ENCODE results near the gene CHMP4A. TPM values are rescaled to one million over a fixed set of nuclear protein-coding genes. Genes with fewer than 3 reads are reported as not detected.

CHMP4A gene
- total and polyA plus RNA-seq, 3 experiments from 2014 or later = 86.4 to 159 (median 87.6) TPM

DNA sequence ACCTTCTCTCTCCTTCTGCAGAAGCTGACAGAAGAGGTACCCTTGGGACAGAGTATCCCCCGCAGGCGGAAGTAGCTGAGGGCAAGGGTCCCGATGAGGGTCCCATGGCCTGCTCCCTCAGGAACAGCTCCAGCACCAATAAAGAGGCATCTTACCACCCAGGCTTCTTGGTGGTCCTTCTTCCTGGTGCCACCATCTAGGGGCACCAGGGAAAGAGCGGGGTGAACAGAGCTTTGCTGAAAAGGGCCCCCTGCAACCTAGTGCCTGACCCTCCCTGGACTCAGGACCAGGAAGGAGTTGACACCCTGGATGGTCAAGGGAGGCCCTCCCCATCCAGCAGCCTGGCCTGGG, 52.8 kb downstream of the CHMP4A start:
- peak overlapping the region; percentile 54 to 100 (median 99) for H3K27ac Mint-ChIP-seq
- CTCF ChIA-PET = interaction anchor here (1.0 to 5.2 kb wide), 33 partner anchors 9 to 280 kb away, joined by 3 to 50 read pairs (median 5); partner anchors contain the start of genes CHMP4A, DCAF11, DHRS1 and EMC9

DNA sequence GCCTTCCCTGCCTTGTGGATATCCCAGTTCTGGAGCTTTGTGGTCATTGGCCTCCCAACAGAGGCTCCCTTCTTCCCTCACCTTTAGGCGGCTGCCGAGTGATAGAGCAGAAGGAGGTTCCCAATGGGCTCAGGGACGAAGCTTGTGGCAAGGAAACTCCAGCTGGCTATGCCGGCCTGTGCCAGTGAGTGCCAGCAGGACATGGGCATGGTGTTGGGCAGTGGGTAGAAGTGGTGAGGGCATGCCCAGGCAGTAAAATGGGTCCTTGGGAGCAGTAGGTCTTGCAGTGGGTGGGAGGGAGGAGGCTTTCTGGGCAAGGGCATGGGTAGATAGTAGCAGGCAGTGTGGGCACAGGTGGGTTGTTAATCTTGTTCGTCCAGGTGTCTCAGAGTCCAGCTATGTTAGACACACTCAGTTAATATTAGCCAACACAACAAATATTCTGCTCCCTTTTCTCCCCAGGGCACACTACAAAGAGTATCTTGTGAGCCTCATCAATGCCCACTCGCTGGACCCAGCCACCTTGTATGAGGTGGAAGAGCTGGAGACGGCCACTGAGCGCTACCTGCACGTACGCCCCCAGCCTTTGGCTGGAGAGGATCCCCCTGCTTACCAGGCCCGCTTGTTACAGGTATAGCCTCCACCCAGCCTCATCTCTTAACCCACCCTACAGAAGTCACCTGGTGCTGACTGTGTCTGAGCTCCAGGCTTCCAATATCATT, 53.4 kb downstream of the CHMP4A start:
- Histone ChIP-seq H3K27ac (ENCODE audit: low read depth, low read length) (peak overlapping the region; percentile 96), H3K27me3 (ENCODE audit: insufficient read depth, low read length, poor library complexity, severe bottlenecking) (no peaks in the 10 kb centered on the region), H3K9me3 (ENCODE audit: low read length) (no peaks in the 10 kb centered on the region), H3K4me3 (ENCODE audit: low read length) (no peak overlapping the region), H3K36me3 (ENCODE audit: insufficient read depth, low read length) (peaks cover 46% of the 10 kb centered on the region), H3K4me1 (ENCODE audit: insufficient read depth, low read length) (peaks cover 39% of the 10 kb centered on the region)
- peaks cover 26 to 82% (median 28%) of the 10 kb centered on the region in 3 donors for H3K36me3 Mint-ChIP-seq
- POLR2A ChIA-PET = interaction anchor here (0.9 to 2.5 kb wide), 7 partner anchors 12 to 54 kb away, joined by 3 to 23 read pairs (median 12); partner anchors contain the start of genes CHMP4A, DCAF11, EMC9 and NRL
- H3K27ac Mint-ChIP-seq = peak overlapping the region; percentile 54 to 100 (median 88)
- CTCF ChIA-PET = interaction anchor here (0.8 to 5.2 kb wide), 25 partner anchors 9 to 281 kb away, joined by 3 to 50 read pairs (median 13); partner anchors contain the start of genes CHMP4A, DCAF11, DHRS1 and EMC9
- H3K27me3 Mint-ChIP-seq = peaks cover 0 to 3% of the 10 kb centered on the region in 2 donors
- no peak for DNase-seq
- H3K9me3 Mint-ChIP-seq = no peaks in the 10 kb centered on the region
- peaks cover 34 to 47% (median 42%) of the 10 kb centered on the region in 3 donors for H3K4me1 Mint-ChIP-seq
- H3K4me3 Mint-ChIP-seq = peak overlapping the region in 4 of 7 donors; percentile 15 to 79 (median 46)

More for the DNA sequence above, 52.8 kb downstream of the CHMP4A start:
- Histone ChIP-seq H3K4me3 (ENCODE audit: low read length) (no peak overlapping the region), H3K36me3 (ENCODE audit: insufficient read depth, low read length) (peaks cover 46% of the 10 kb centered on the region), H3K27me3 (ENCODE audit: insufficient read depth, low read length, poor library complexity, severe bottlenecking) (no peaks in the 10 kb centered on the region), H3K4me1 (ENCODE audit: insufficient read depth, low read length) (peaks cover 41% of the 10 kb centered on the region), H3K27ac (ENCODE audit: low read depth, low read length) (peak overlapping the region; percentile 96), H3K9me3 (ENCODE audit: low read length) (no peaks in the 10 kb centered on the region)
- no peak for DNase-seq
- peaks cover 28 to 82% (median 29%) of the 10 kb centered on the region in 3 donors for H3K36me3 Mint-ChIP-seq
- H3K27me3 Mint-ChIP-seq = peaks cover 0 to 3% of the 10 kb centered on the region in 2 donors
- no peaks in the 10 kb centered on the region for H3K9me3 Mint-ChIP-seq
- H3K4me1 Mint-ChIP-seq = peaks cover 39 to 53% (median 46%) of the 10 kb centered on the region in 3 donors
- peak overlapping the region in 3 of 7 donors; percentile 15 to 98 (median 31) for H3K4me3 Mint-ChIP-seq
- POLR2A ChIA-PET = interaction anchor here (0.9 to 2.5 kb wide), 9 partner anchors 12 to 82 kb away, joined by 3 to 23 read pairs (median 11); partner anchors contain the start of genes CHMP4A, DCAF11, EMC9 and NRL

Other genes starting within 250 kb of the CHMP4A start
Only the 30 nearest of the 34 such genes appear.
- 1 to 10 TPM; 1.2 to 1.5 TPM for gene CARMIL3, start 161.5 kb downstream of the CHMP4A start, total RNA-seq
- 0.14 TPM for gene CARMIL3, start 161.5 kb downstream of the CHMP4A start, polyA plus RNA-seq
- not detected for gene CPNE6, start 141.9 kb downstream of the CHMP4A start, total RNA-seq
- gene CPNE6, start 141.9 kb downstream of the CHMP4A start, polyA plus RNA-seq = not detected
- gene PCK2, start 119.2 kb downstream of the CHMP4A start, total RNA-seq = 10 to 100 TPM; 79.6 to 88.3 TPM
- 16.9 TPM for gene PCK2, start 119.2 kb downstream of the CHMP4A start, polyA plus RNA-seq
- gene DCAF11, start 98.7 kb downstream of the CHMP4A start, total RNA-seq = 10 to 100 TPM; 69.0 to 72.4 TPM
- gene DCAF11, start 98.7 kb downstream of the CHMP4A start, polyA plus RNA-seq = 83.9 TPM
- 1 to 10 TPM; 1.5 to 1.6 TPM for gene NRL, start 98.5 kb downstream of the CHMP4A start, total RNA-seq
- 1.5 TPM for gene NRL, start 98.5 kb downstream of the CHMP4A start, polyA plus RNA-seq
- 1 to 10 TPM in 1 of 2 experiments, under 1 TPM in 1; 0.58 to 1.1 TPM for gene FITM1, start 82.8 kb downstream of the CHMP4A start, total RNA-seq
- gene FITM1, start 82.8 kb downstream of the CHMP4A start, polyA plus RNA-seq = not detected
- gene PSME1, start 77.3 kb downstream of the CHMP4A start, total RNA-seq = 100 to 1,000 TPM; 343 to 347 TPM
- 1,041 TPM for gene PSME1, start 77.3 kb downstream of the CHMP4A start, polyA plus RNA-seq
- 10 to 100 TPM; 28.1 to 30.2 TPM for gene EMC9, start 71.9 kb downstream of the CHMP4A start, total RNA-seq
- 15.0 TPM for gene EMC9, start 71.9 kb downstream of the CHMP4A start, polyA plus RNA-seq
- gene PSME2, start 66.9 kb downstream of the CHMP4A start, total RNA-seq = 100 to 1,000 TPM; 368 to 376 TPM
- 534 TPM for gene PSME2, start 66.9 kb downstream of the CHMP4A start, polyA plus RNA-seq
- gene RNF31, start 66.0 kb downstream of the CHMP4A start, total RNA-seq = 10 to 100 TPM; 85.9 TPM
- 71.5 TPM for gene RNF31, start 66.0 kb downstream of the CHMP4A start, polyA plus RNA-seq
- 10 to 100 TPM; 62.0 to 68.6 TPM for gene IRF9, start 52.2 kb downstream of the CHMP4A start, total RNA-seq
- gene IRF9, start 52.2 kb downstream of the CHMP4A start, polyA plus RNA-seq = 91.7 TPM
- gene REC8, start 41.4 kb downstream of the CHMP4A start, total RNA-seq = 10 to 100 TPM; 24.5 to 26.7 TPM
- gene REC8, start 41.4 kb downstream of the CHMP4A start, polyA plus RNA-seq = 10.0 TPM
- 100 to 1,000 TPM; 164 to 172 TPM for gene IPO4, start 24.7 kb downstream of the CHMP4A start, total RNA-seq
- gene IPO4, start 24.7 kb downstream of the CHMP4A start, polyA plus RNA-seq = 20.9 TPM
- 10 to 100 TPM; 31.3 to 34.0 TPM for gene TM9SF1, start 18.0 kb downstream of the CHMP4A start, total RNA-seq
- 30.0 TPM for gene TM9SF1, start 18.0 kb downstream of the CHMP4A start, polyA plus RNA-seq
- gene TSSK4, start 7.8 kb downstream of the CHMP4A start, total RNA-seq = under 1 TPM; 0.26 to 0.44 TPM
- 1.2 TPM for gene TSSK4, start 7.8 kb downstream of the CHMP4A start, polyA plus RNA-seq
- 10 to 100 TPM; 15.5 to 16.2 TPM for gene MDP1, start 2.6 kb upstream of the CHMP4A start, total RNA-seq
- 25.8 TPM for gene MDP1, start 2.6 kb upstream of the CHMP4A start, polyA plus RNA-seq
- gene NEDD8, start 18.9 kb upstream of the CHMP4A start, total RNA-seq = 100 to 1,000 TPM; 232 to 240 TPM
- 364 TPM for gene NEDD8, start 18.9 kb upstream of the CHMP4A start, polyA plus RNA-seq
- gene GMPR2, start 19.4 kb upstream of the CHMP4A start, total RNA-seq = 10 to 100 TPM; 43.6 to 48.6 TPM
- 96.8 TPM for gene GMPR2, start 19.4 kb upstream of the CHMP4A start, polyA plus RNA-seq
- 100 to 1,000 TPM; 101 to 106 TPM for gene TINF2, start 29.1 kb upstream of the CHMP4A start, total RNA-seq
- 161 TPM for gene TINF2, start 29.1 kb upstream of the CHMP4A start, polyA plus RNA-seq
- 1 to 10 TPM; 3.2 to 3.7 TPM for gene TGM1, start 49.7 kb upstream of the CHMP4A start, total RNA-seq
- not detected for gene TGM1, start 49.7 kb upstream of the CHMP4A start, polyA plus RNA-seq
- 10 to 100 TPM; 41.0 to 41.8 TPM for gene RABGGTA, start 58.1 kb upstream of the CHMP4A start, total RNA-seq
- gene RABGGTA, start 58.1 kb upstream of the CHMP4A start, polyA plus RNA-seq = 37.7 TPM
- 1 to 10 TPM; 9.3 to 9.8 TPM for gene DHRS1, start 86.3 kb upstream of the CHMP4A start, total RNA-seq
- gene DHRS1, start 86.3 kb upstream of the CHMP4A start, polyA plus RNA-seq = 34.8 TPM
- gene NOP9, start 86.4 kb upstream of the CHMP4A start, total RNA-seq = 10 to 100 TPM; 44.1 to 47.1 TPM
- 2.1 TPM for gene NOP9, start 86.4 kb upstream of the CHMP4A start, polyA plus RNA-seq
- gene CIDEB, start 94.5 kb upstream of the CHMP4A start, total RNA-seq = 10 to 100 TPM; 12.4 to 12.7 TPM
- 27.5 TPM for gene CIDEB, start 94.5 kb upstream of the CHMP4A start, polyA plus RNA-seq
- gene LTB4R2, start 96.7 kb upstream of the CHMP4A start, total RNA-seq = 1 to 10 TPM; 8.3 to 8.7 TPM
- 2.6 TPM for gene LTB4R2, start 96.7 kb upstream of the CHMP4A start, polyA plus RNA-seq
- 10 to 100 TPM in 1 of 2 experiments, 1 to 10 TPM in 1; 9.8 to 12.3 TPM for gene LTB4R, start 98.0 kb upstream of the CHMP4A start, total RNA-seq
- 10.3 TPM for gene LTB4R, start 98.0 kb upstream of the CHMP4A start, polyA plus RNA-seq
- gene ADCY4, start 121.6 kb upstream of the CHMP4A start, total RNA-seq = 1 to 10 TPM in 1 of 2 experiments, under 1 TPM in 1; 0.84 to 1.5 TPM
- 0.64 TPM for gene ADCY4, start 121.6 kb upstream of the CHMP4A start, polyA plus RNA-seq
- 10 to 100 TPM; 11.6 to 12.5 TPM for gene RIPK3, start 126.5 kb upstream of the CHMP4A start, total RNA-seq
- gene RIPK3, start 126.5 kb upstream of the CHMP4A start, polyA plus RNA-seq = 15.4 TPM
- 1 to 10 TPM in 1 of 2 experiments, under 1 TPM in 1; 0.81 to 1.5 TPM for gene NFATC4, start 154.7 kb upstream of the CHMP4A start, total RNA-seq
- gene NFATC4, start 154.7 kb upstream of the CHMP4A start, polyA plus RNA-seq = not detected
- gene NYNRIN, start 185.5 kb upstream of the CHMP4A start, total RNA-seq = under 1 TPM; 0.02 to 0.04 TPM
- not detected for gene NYNRIN, start 185.5 kb upstream of the CHMP4A start, polyA plus RNA-seq

Data from CD8-positive, alpha-beta memory T cell (primary cell).